Cardiac muscle cell (in vitro differentiated cells and primary cell): ENCODE measurements around the gene TAS2R50. TPM values are rescaled to one million over a fixed set of nuclear protein-coding genes. Genes with fewer than 3 reads are reported as not detected.

Source experiments
- DNase-seq, 2 donors: peaks; one replicate each; pipeline versions ENCODE4 v3.0.0 to v3.0.0-alpha.2; 2010 to 2017; ENCODE audit warnings: low read depth in 1 of 2, low spot score in 1 of 2
- H3K27ac ChIP-seq: fragments of 200-600 bp; sonication (generic); 2 replicates; pipeline ENCODE4 v1.5.1; 2016
- H3K27me3 ChIP-seq: fragments of 200-600 bp; sonication (generic); 2 replicates; pipeline ENCODE4 v1.6.0; 2016; ENCODE audit warnings: control low read depth
- H3K36me3 ChIP-seq: fragments of 200-600 bp; sonication (generic); 2 replicates; pipeline ENCODE4 v1.5.1; 2016; ENCODE audit warnings: control low read depth
- H3K4me1 ChIP-seq: fragments of 200-600 bp; sonication (generic); 2 replicates; pipeline ENCODE4 v1.8.1; 2017; ENCODE audit warnings: low read depth, mild to moderate bottlenecking, mixed run types
- H3K4me3 ChIP-seq: fragments of 200-600 bp; sonication (generic); 2 replicates; pipeline ENCODE4 v1.5.1; 2016; ENCODE audit warnings: mild to moderate bottlenecking
- H3K9me3 ChIP-seq: fragments of 200-600 bp; sonication (generic); 2 replicates; pipeline ENCODE4 v1.5.1; 2017; ENCODE audit warnings: low read depth, mild to moderate bottlenecking, control low read depth
- CTCF ChIP-seq: IDR thresholded peaks from 2 replicates; pipeline ENCODE4 v1.5.1; 2012; ENCODE audit warnings: low read depth, mild to moderate bottlenecking, low read length
- polyA plus RNA-seq: library from polyadenylated mRNA; unstranded; fragments of >200 nt; fragmentation: Nextera tagmentation; extraction: Ambion mirVana; gene quantifications from 2 replicates; pipeline ENCODE4 v1.2.1, GENCODE V29; 2016
- total RNA-seq: library from RNA; depleted of rRNA; stranded (reverse); fragments of >200 nt; gene quantifications from 2 replicates; pipeline ENCODE4 v1.2.3, GENCODE V29; 2016

The TAS2R50 gene
- total and polyA plus RNA-seq, 2 experiments from 2014 or later = 0.23 to 1.9 TPM

- no peaks in the 10 kb centered on the region for H3K9me3 ChIP-seq
- H3K36me3 ChIP-seq = no peaks in the 10 kb centered on the region
- H3K4me1 ChIP-seq = no peaks in the 10 kb centered on the region
- H3K4me3 ChIP-seq = no peak overlapping the region
- DNase-seq = no peak
- no peaks in the 10 kb centered on the region for H3K27me3 ChIP-seq
- no peak overlapping the region for H3K27ac ChIP-seq
- no peak for TF ChIP-seq CTCF
Observed at GRCh38 chr12:10952645-10953044, 34.1 kb downstream of the TAS2R50 start.

DNA sequence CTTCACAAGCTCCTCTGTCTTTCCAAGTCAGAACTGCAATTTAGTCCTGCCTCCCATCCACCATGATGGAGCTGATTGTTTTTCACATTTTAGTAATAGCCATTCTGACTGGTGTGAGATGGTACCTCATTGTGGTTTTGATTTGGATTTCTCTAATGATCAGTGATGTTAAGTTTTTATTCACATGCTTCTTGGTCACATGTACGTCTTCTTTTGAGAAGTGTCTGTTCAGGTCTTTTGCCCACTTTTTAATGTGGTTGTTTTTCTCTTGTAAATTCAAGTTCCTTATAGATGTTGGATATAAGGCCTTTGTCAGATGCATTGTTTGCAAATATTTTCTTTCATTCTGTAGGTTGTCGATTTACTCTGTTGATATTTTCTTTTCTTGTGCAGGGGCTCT, 43.5 kb downstream of the TAS2R50 start:
- H3K9me3 ChIP-seq = no peaks in the 10 kb centered on the region
- TF ChIP-seq CTCF = no peak
- no peaks in the 10 kb centered on the region for H3K4me1 ChIP-seq
- H3K4me3 ChIP-seq = no peak overlapping the region
- H3K27me3 ChIP-seq = no peaks in the 10 kb centered on the region
- no peaks in the 10 kb centered on the region for H3K36me3 ChIP-seq
- no peak overlapping the region for H3K27ac ChIP-seq
- DNase-seq = no peak

GRCh38 chr12:10941916-10942607, 44.6 kb downstream of the TAS2R50 start:
- H3K27me3 ChIP-seq = no peaks in the 10 kb centered on the region
- DNase-seq = no peak
- H3K4me1 ChIP-seq = no peaks in the 10 kb centered on the region
- H3K9me3 ChIP-seq = no peaks in the 10 kb centered on the region
- H3K36me3 ChIP-seq = no peaks in the 10 kb centered on the region
- no peak overlapping the region for H3K27ac ChIP-seq
- TF ChIP-seq CTCF = no peak
- no peak overlapping the region for H3K4me3 ChIP-seq

DNA sequence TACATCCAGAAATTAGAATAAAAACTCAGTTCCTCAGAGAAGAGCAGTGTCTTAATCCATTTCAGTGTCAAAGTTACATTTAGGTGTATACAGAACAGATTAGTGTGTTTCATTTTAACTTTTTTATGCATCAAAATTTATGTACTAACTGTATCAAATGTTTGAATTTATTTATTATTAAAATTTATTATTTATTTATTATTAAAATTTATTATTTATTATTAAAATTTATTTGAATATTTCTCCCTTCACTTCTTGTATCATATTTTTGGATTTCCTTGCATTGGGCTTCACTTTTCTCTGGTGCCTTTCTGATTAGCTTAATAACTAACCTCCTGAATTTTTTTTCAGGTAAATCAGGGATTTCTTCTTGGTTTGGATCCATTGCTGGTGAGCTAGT, 45.3 kb downstream of the TAS2R50 start:
- DNase-seq = no peak
- Histone ChIP-seq H3K4me3 (no peak overlapping the region), H3K9me3 (no peaks in the 10 kb centered on the region), H3K27ac (no peak overlapping the region), H3K36me3 (no peaks in the 10 kb centered on the region), H3K27me3 (no peaks in the 10 kb centered on the region), H3K4me1 (no peaks in the 10 kb centered on the region)
- TF ChIP-seq CTCF = no peak

DNA sequence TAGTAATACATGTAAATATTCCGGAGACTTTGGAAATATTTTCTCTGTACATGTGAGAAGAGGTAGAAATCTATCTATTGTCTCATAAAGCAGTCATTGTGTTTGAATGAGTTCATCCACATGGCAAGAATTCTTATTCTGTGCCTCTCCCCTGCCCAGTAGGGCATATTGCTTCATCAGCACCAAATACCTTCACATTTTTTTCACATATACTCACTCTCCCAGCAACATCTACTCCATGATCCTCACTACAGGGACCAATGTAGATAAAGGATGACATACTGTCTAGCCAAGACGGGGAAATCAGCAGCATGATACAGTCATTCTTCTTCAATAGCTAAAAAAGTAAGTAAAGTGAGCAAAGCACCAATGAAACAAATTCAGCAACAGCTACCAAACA, 46.3 kb downstream of the TAS2R50 start:
- no peak overlapping the region for H3K27ac ChIP-seq
- no peaks in the 10 kb centered on the region for H3K9me3 ChIP-seq
- H3K27me3 ChIP-seq = no peaks in the 10 kb centered on the region
- peak in 1 of 2 donors; percentile 57 for DNase-seq
- no peaks in the 10 kb centered on the region for H3K4me1 ChIP-seq
- no peak for TF ChIP-seq CTCF
- no peaks in the 10 kb centered on the region for H3K36me3 ChIP-seq
- H3K4me3 ChIP-seq = no peak overlapping the region
